ENCODE results near the gene RGL4.

DNA sequence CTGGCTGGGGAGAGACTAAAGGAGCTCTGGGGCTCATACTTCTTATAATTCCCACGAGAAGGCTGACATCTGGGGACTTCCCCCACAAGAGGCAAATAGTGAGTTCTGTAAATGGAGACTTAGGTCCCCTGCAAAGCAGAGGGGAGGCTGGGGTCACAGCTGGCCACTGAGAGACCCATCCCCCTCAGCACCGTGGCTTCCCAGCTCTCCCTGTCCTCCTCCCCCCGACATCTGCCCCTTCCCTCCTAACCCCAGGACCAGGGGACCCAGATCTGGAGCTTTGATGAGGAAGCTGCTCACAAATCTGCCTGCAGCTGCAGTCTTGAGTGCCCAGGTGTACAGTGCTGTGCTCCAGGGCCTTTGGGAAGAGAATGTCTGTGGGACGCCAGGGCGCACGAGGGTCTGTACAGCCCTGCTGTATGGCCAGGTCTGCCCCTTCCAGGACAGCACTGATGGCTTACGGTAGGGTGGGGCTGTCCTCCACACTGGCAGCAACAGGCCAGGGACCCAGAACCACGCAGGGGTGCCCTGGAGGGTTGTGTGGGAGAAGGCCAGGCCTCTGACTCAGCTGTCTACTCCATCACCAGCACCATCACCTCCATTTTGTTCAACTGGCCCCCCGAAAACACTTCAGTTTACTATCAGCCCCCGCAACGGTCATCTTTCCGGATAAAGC is 1.1 kb downstream of the RGL4 start:
- TF ChIP-seq, protein P1, sequence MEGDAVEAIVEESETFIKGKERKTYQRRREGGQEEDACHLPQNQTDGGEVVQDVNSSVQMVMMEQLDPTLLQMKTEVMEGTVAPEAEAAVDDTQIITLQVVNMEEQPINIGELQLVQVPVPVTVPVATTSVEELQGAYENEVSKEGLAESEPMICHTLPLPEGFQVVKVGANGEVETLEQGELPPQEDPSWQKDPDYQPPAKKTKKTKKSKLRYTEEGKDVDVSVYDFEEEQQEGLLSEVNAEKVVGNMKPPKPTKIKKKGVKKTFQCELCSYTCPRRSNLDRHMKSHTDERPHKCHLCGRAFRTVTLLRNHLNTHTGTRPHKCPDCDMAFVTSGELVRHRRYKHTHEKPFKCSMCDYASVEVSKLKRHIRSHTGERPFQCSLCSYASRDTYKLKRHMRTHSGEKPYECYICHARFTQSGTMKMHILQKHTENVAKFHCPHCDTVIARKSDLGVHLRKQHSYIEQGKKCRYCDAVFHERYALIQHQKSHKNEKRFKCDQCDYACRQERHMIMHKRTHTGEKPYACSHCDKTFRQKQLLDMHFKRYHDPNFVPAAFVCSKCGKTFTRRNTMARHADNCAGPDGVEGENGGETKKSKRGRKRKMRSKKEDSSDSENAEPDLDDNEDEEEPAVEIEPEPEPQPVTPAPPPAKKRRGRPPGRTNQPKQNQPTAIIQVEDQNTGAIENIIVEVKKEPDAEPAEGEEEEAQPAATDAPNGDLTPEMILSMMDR (IDR thresholded peaks at IDR 0.05; ENCODE audit: poor library complexity) = no peak
- TF ChIP-seq EZH2phosphoT487 (IDR thresholded peaks at IDR 0.05; ENCODE audit: low read depth, severe bottlenecking, unreplicated experiment) = no peak
